ENCODE measurements around the gene P3H2.

P3H2 gene

GRCh38 chr3:190044974-190045373, 75.7 kb downstream of the P3H2 start:
- DNase-seq: no peak

- DNase-seq: no peak
Measured at GRCh38 chr3:190044142-190044541, 76.6 kb downstream of the P3H2 start.

GRCh38 chr3:190043741-190044140, 77.0 kb downstream of the P3H2 start:
- no peak for DNase-seq

GRCh38 chr3:190042558-190042957, 78.1 kb downstream of the P3H2 start:
- DNase-seq: no peak

GRCh38 chr3:190041333-190042041, 79.2 kb downstream of the P3H2 start:
- no peak for DNase-seq

GRCh38 chr3:190040145-190040544, 80.6 kb downstream of the P3H2 start:
- DNase-seq: no peak

- DNase-seq: no peak
Measured at GRCh38 chr3:190038050-190038933, 82.4 kb downstream of the P3H2 start.

- no peak for DNase-seq
Measured at GRCh38 chr3:190036631-190037030, 84.1 kb downstream of the P3H2 start.

GRCh38 chr3:190034446-190034845, 86.3 kb downstream of the P3H2 start:
- no peak for DNase-seq

- DNase-seq: no peak
Measured at GRCh38 chr3:190032923-190033322, 87.8 kb downstream of the P3H2 start.

GRCh38 chr3:190031887-190032752, 88.6 kb downstream of the P3H2 start:
- DNase-seq: no peak

GRCh38 chr3:190027116-190027515, 93.6 kb downstream of the P3H2 start:
- no peak for DNase-seq

- no peak for DNase-seq
Measured at GRCh38 chr3:190026154-190026553, 94.5 kb downstream of the P3H2 start.

GRCh38 chr3:190024912-190025311, 95.8 kb downstream of the P3H2 start:
- DNase-seq: no peak

- no peak for DNase-seq
Measured at GRCh38 chr3:190019844-190020243, 100.9 kb downstream of the P3H2 start.

- DNase-seq: no peak
Measured at GRCh38 chr3:190019006-190019405, 101.7 kb downstream of the P3H2 start.

- DNase-seq: no peak
Measured at GRCh38 chr3:190018460-190018859, 102.2 kb downstream of the P3H2 start.

- no peak for DNase-seq
Measured at GRCh38 chr3:190017521-190018288, 103.0 kb downstream of the P3H2 start.

GRCh38 chr3:190016966-190017365, 103.7 kb downstream of the P3H2 start:
- DNase-seq: no peak

- no peak for DNase-seq
Measured at GRCh38 chr3:190014940-190015339, 105.8 kb downstream of the P3H2 start.

GRCh38 chr3:190013943-190014924, 106.5 kb downstream of the P3H2 start:
- DNase-seq: no peak

Data from NCI-H1048 (cell line).